SU-DHL-6 (cell line): ENCODE measurements around the gene PYROXD2.

Source experiments
- H2AFZ ChIP-seq: fragments of 200-600 bp; sonication (generic); 2 replicates; pipeline ENCODE4 v1.6.1; 2014; ENCODE audit warnings: low read depth, mild to moderate bottlenecking, moderate library complexity, mixed read lengths, antibody characterized with exemption, low read length; ENCODE audit not compliant: severe bottlenecking
- H3F3A ChIP-seq: fragments of 200-600 bp; shearing (Covaris generic); 2 replicates; pipeline ENCODE4 v1.6.0; 2016; ENCODE audit warnings: antibody characterized with exemption, mild to moderate bottlenecking; ENCODE audit not compliant: insufficient read depth
- H3K27ac ChIP-seq: fragments of 200-600 bp; sonication (generic); 2 replicates; pipeline ENCODE4 v1.5.1; 2016; ENCODE audit warnings: low read depth, mild to moderate bottlenecking, low read length, moderate library complexity, mixed read lengths
- H3K27me3 ChIP-seq: fragments of 200-600 bp; sonication (generic), shearing (Covaris generic); 2 replicates; pipeline ENCODE4 v1.6.0; 2014; ENCODE audit warnings: mild to moderate bottlenecking, low read length
- H3K36me3 ChIP-seq: fragments of 200-600 bp; sonication (generic); 2 replicates; pipeline ENCODE4 v1.6.1; 2014; ENCODE audit warnings: mild to moderate bottlenecking, low read length, mixed read lengths
- H3K4me2 ChIP-seq: fragments of 300-600, 200-600 bp; shearing (Covaris generic), sonication (generic); 2 replicates; pipeline ENCODE4 v1.6.0; 2014; ENCODE audit warnings: low read length, low read depth, mild to moderate bottlenecking; ENCODE audit not compliant: poor library complexity, severe bottlenecking
- H3K4me3 ChIP-seq: fragments of 200-600 bp; sonication (generic); 2 replicates; pipeline ENCODE4 v1.5.1; 2014; ENCODE audit warnings: antibody characterized with exemption, low read length, mild to moderate bottlenecking, mixed read lengths; ENCODE audit not compliant: insufficient read depth, poor library complexity, severe bottlenecking
- H3K79me2 ChIP-seq: fragments of 200-600 bp; sonication (generic); 2 replicates; pipeline ENCODE4 v1.6.1; 2014; ENCODE audit warnings: mild to moderate bottlenecking, low read length, moderate library complexity; ENCODE audit not compliant: insufficient read depth
- H3K9ac ChIP-seq: fragments of 200-600 bp; sonication (generic); 2 replicates; pipeline ENCODE4 v1.7.0; 2014; ENCODE audit warnings: mild to moderate bottlenecking, low read length
- H3K9me2 ChIP-seq: fragments of 200-600 bp; sonication (generic); replicated peaks from 2 replicates; pipeline ENCODE4 v1.6.1; 2014; ENCODE audit warnings: low read length; ENCODE audit not compliant: insufficient read depth
- H3K9me3 ChIP-seq: fragments of 200-600 bp; sonication (generic); 2 replicates; pipeline ENCODE4 v1.6.1; 2014; ENCODE audit warnings: low read length, mixed read lengths; ENCODE audit not compliant: insufficient read depth
- H4K20me1 ChIP-seq: fragments of 200-600 bp; sonication (generic); 2 replicates; pipeline ENCODE4 v1.6.1; 2014; ENCODE audit warnings: low read depth, mild to moderate bottlenecking, antibody characterized with exemption, low read length, moderate library complexity, mixed read lengths
- EZH2phosphoT487 ChIP-seq: fragments of 200-600 bp; sonication (generic), shearing (Covaris generic); conservative IDR thresholded peaks from 2 replicates; pipeline ENCODE4 v1.6.1; 2018; ENCODE audit warnings: mild to moderate bottlenecking, antibody characterized with exemption, low read length, moderate library complexity, mixed read lengths
- TF ChIP-seq, protein P1 (sequence below): fragments of 200-600 bp; sonication (generic); IDR thresholded peaks from one replicate; pipeline ENCODE4 v1.5.1; 2017; ENCODE audit warnings: antibody characterized with exemption, mild to moderate bottlenecking, low read length, moderate library complexity; ENCODE audit not compliant: insufficient read depth, poor library complexity, severe bottlenecking

PYROXD2 gene

GRCh38 chr10:98368644-98369043, 46.3 kb downstream of the PYROXD2 start:
- no peaks in the 10 kb centered on the region for H3K36me3 ChIP-seq
- no peak overlapping the region for H3K4me3 ChIP-seq
- no peak for TF ChIP-seq EZH2phosphoT487
- TF ChIP-seq, protein P1, sequence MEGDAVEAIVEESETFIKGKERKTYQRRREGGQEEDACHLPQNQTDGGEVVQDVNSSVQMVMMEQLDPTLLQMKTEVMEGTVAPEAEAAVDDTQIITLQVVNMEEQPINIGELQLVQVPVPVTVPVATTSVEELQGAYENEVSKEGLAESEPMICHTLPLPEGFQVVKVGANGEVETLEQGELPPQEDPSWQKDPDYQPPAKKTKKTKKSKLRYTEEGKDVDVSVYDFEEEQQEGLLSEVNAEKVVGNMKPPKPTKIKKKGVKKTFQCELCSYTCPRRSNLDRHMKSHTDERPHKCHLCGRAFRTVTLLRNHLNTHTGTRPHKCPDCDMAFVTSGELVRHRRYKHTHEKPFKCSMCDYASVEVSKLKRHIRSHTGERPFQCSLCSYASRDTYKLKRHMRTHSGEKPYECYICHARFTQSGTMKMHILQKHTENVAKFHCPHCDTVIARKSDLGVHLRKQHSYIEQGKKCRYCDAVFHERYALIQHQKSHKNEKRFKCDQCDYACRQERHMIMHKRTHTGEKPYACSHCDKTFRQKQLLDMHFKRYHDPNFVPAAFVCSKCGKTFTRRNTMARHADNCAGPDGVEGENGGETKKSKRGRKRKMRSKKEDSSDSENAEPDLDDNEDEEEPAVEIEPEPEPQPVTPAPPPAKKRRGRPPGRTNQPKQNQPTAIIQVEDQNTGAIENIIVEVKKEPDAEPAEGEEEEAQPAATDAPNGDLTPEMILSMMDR = no peak
- H4K20me1 ChIP-seq = no peaks in the 10 kb centered on the region
- no peaks in the 10 kb centered on the region for H3K27me3 ChIP-seq
- no peak overlapping the region for H3K4me2 ChIP-seq
- H3K27ac ChIP-seq = no peak overlapping the region
- H3K9me2 ChIP-seq = no peaks in the 10 kb centered on the region
- H3K9me3 ChIP-seq = no peaks in the 10 kb centered on the region
- no peaks in the 10 kb centered on the region for H3F3A ChIP-seq
- no peak overlapping the region for H2AFZ ChIP-seq
- no peaks in the 10 kb centered on the region for H3K79me2 ChIP-seq
- no peak overlapping the region for H3K9ac ChIP-seq

- Histone ChIP-seq H3K9ac (no peak overlapping the region), H3K79me2 (no peaks in the 10 kb centered on the region), H2AFZ (no peak overlapping the region), H3K9me3 (no peaks in the 10 kb centered on the region), H3F3A (no peaks in the 10 kb centered on the region), H3K36me3 (no peaks in the 10 kb centered on the region), H3K4me3 (no peak overlapping the region), H3K4me2 (no peak overlapping the region), H3K27ac (no peak overlapping the region), H3K9me2 (no peaks in the 10 kb centered on the region), H4K20me1 (no peaks in the 10 kb centered on the region), H3K27me3 (no peaks in the 10 kb centered on the region)
- TF ChIP-seq, protein P1 = no peak
Observed at GRCh38 chr10:98367604-98368451, 47.2 kb downstream of the PYROXD2 start.

- Histone ChIP-seq H3K9ac (no peak overlapping the region), H4K20me1 (no peaks in the 10 kb centered on the region), H3K9me3 (no peaks in the 10 kb centered on the region), H3K9me2 (no peaks in the 10 kb centered on the region), H3K4me2 (no peak overlapping the region), H3K27ac (no peak overlapping the region), H3K36me3 (no peaks in the 10 kb centered on the region), H3K79me2 (no peaks in the 10 kb centered on the region), H3K27me3 (no peaks in the 10 kb centered on the region), H2AFZ (no peak overlapping the region), H3K4me3 (no peak overlapping the region), H3F3A (no peaks in the 10 kb centered on the region)
- no peak for TF ChIP-seq EZH2phosphoT487
- TF ChIP-seq, protein P1 = no peak
Observed at GRCh38 chr10:98366062-98366530, 48.9 kb downstream of the PYROXD2 start.
